HEK293T (cell line): Measurements from ENCODE around the gene C3orf22.

Experiments used
- CTCF ChIA-PET: fragments of 350-600 bp; formaldehyde crosslinking; extraction: SDS; loops from one replicate; lab custom pipeline; 2021; ENCODE audit warnings: antibody characterized with exemption, inconsistent platforms; lab: Yijun Ruan, JAX
- POLR2A ChIA-PET: fragments of 350-600 bp; formaldehyde crosslinking; extraction: SDS; loops from one replicate; lab custom pipeline; 2020; ENCODE audit warnings: antibody characterized with exemption, inconsistent platforms; lab: Yijun Ruan, JAX
- DNase-seq: peaks from one replicate; pipeline ENCODE4 v3.0.0; 2012; ENCODE audit warnings: mixed read lengths; ENCODE audit errors: extremely low spot score
- ARNT ChIP-seq: fragments of 450-650 bp; IDR thresholded peaks from 2 replicates; pipeline ENCODE4 v1.6.1; 2017; ENCODE audit warnings: mild to moderate bottlenecking
- BHLHE40 ChIP-seq: fragments of 450-650 bp; IDR thresholded peaks from 2 replicates; pipeline ENCODE4 v1.6.1; 2016; ENCODE audit warnings: mild to moderate bottlenecking, moderate library complexity, borderline replicate concordance
- CTBP1 ChIP-seq: fragments of 450-650 bp; IDR thresholded peaks from 2 replicates; pipeline ENCODE4 v1.6.1; 2016; ENCODE audit warnings: borderline replicate concordance
- ELF4 ChIP-seq: fragments of 450-650 bp; IDR thresholded peaks from 2 replicates; pipeline ENCODE4 v1.6.1; 2017; ENCODE audit warnings: antibody characterized with exemption
- FOXA1 ChIP-seq: fragments of 450-650 bp; IDR thresholded peaks from 2 replicates; pipeline ENCODE4 v1.6.1; 2016; ENCODE audit warnings: mild to moderate bottlenecking
- FOXK2 ChIP-seq: fragments of 450-650 bp; IDR thresholded peaks from 2 replicates; pipeline ENCODE4 v1.6.1; 2016; ENCODE audit warnings: mild to moderate bottlenecking
- FOXM1 ChIP-seq: fragments of 450-650 bp; IDR thresholded peaks from 2 replicates; pipeline ENCODE4 v1.6.1; 2017; ENCODE audit warnings: mild to moderate bottlenecking, borderline replicate concordance
- HDGF ChIP-seq: fragments of 450-650 bp; IDR thresholded peaks from 2 replicates; pipeline ENCODE4 v1.6.1; 2017; ENCODE audit warnings: antibody characterized with exemption, borderline replicate concordance
- L3MBTL2 ChIP-seq: fragments of 450-650 bp; conservative IDR thresholded peaks from 2 replicates; pipeline ENCODE4 v1.6.1; 2016; ENCODE audit warnings: mild to moderate bottlenecking
- LEF1 ChIP-seq: fragments of 450-650 bp; IDR thresholded peaks from 2 replicates; pipeline ENCODE4 v1.6.1; 2017; ENCODE audit warnings: mild to moderate bottlenecking, borderline replicate concordance
- NFRKB ChIP-seq: fragments of 450-650 bp; IDR thresholded peaks from 2 replicates; pipeline ENCODE4 v1.6.1; 2016; ENCODE audit warnings: mild to moderate bottlenecking, moderate library complexity
- PKNOX1 ChIP-seq: fragments of 450-650 bp; IDR thresholded peaks from 2 replicates; pipeline ENCODE4 v1.6.1; 2016
- SP1 ChIP-seq: fragments of 450-650 bp; IDR thresholded peaks from 2 replicates; pipeline ENCODE4 v1.6.1; 2017
- SUZ12 ChIP-seq: fragments of 450-650 bp; IDR thresholded peaks from 2 replicates; pipeline ENCODE4 v1.6.1; 2016; ENCODE audit warnings: mild to moderate bottlenecking
- TARDBP ChIP-seq: fragments of 450-650 bp; IDR thresholded peaks from 2 replicates; pipeline ENCODE4 v1.6.1; 2016
- ZNF384 ChIP-seq: fragments of 450-650 bp; IDR thresholded peaks from 2 replicates; pipeline ENCODE4 v1.6.1; 2016

Gene C3orf22

GRCh38 chr3:126557415-126557745, 1.4 kb downstream of the C3orf22 start:
- DNase-seq: no peak
- TF ChIP-seq PKNOX1 (no peak), NFRKB (no peak), TARDBP (no peak), BHLHE40 (no peak), FOXM1 (no peak), FOXA1 (no peak), SP1 (no peak), LEF1 (no peak), ELF4 (no peak), ARNT (no peak), CTBP1 (no peak), FOXK2 (no peak), L3MBTL2 (no peak), HDGF (no peak), ZNF384 (no peak)
- CTCF ChIA-PET: no interaction called here
- POLR2A ChIA-PET: no interaction called here

- no peak for TF ChIP-seq TARDBP
- DNase-seq: no peak
- ChIA-PET CTCF (no interaction called here), POLR2A (no interaction called here)
These were observed 1.9 kb downstream of the C3orf22 start for GRCh38 chr3:126556637-126557414.

GRCh38 chr3:126555795-126556636, 2.7 kb downstream of the C3orf22 start:
- ChIA-PET POLR2A (no interaction called here), CTCF (no interaction called here)
- TF ChIP-seq BHLHE40 (no peak), NFRKB (no peak), SUZ12 (no peak), L3MBTL2 (no peak), TARDBP (no peak), ZNF384 (no peak), FOXA1 (no peak)
- no peak for DNase-seq

GRCh38 chr3:126554560-126555525, 3.9 kb downstream of the C3orf22 start:
- TF ChIP-seq CTBP1 (no peak), FOXM1 (no peak), PKNOX1 (no peak), HDGF (no peak), NFRKB (no peak), FOXA1 (no peak)
- CTCF ChIA-PET: no interaction called here
- POLR2A ChIA-PET: no interaction called here
- no peak for DNase-seq

- TF ChIP-seq BHLHE40: no peak
- no peak for TF ChIP-seq ZNF384
- no peak for TF ChIP-seq SP1
- no peak for TF ChIP-seq TARDBP
- TF ChIP-seq ELF4: no peak
- TF ChIP-seq FOXM1: no peak
- TF ChIP-seq NFRKB: no peak
- no peak for TF ChIP-seq HDGF
- TF ChIP-seq PKNOX1: no peak
- TF ChIP-seq FOXA1: no peak
- TF ChIP-seq LEF1: no peak
- no peak for TF ChIP-seq L3MBTL2
- no peak for TF ChIP-seq FOXK2
- no peak for TF ChIP-seq ARNT
- no peak for TF ChIP-seq CTBP1
- TF ChIP-seq SUZ12: no peak
- POLR2A ChIA-PET: no interaction called here
These were observed 5.2 kb downstream of the C3orf22 start for GRCh38 chr3:126553284-126554084.

More at GRCh38 chr3:126553284-126554084, 5.2 kb downstream of the C3orf22 start:
- DNase-seq: no peak
- CTCF ChIA-PET: no interaction called here
